Left ventricle myocardium superior (tissue), 1 donor: Measurements from ENCODE around the gene NEK4. TPM values are rescaled to one million over a fixed set of nuclear protein-coding genes. Genes with fewer than 3 reads are reported as not detected.
"Not testable (repeated sequence)": the region's sequence is repeated elsewhere in the genome, so short reads cannot be mapped to it uniquely, and the experiment has no call there.

Source experiments
- ATAC-seq: fragments of 200-7000 bp; cut with Tn5 transposase; one replicate; pipeline ENCODE4 v1.9.1; 2020; ENCODE audit warnings: mild to moderate bottlenecking, moderate library complexity
- DNase-seq: peaks from one replicate; pipeline ENCODE4 v3.0.0-alpha.2; 2020
- intact Hi-C: fragments of 100-400 bp; cut with micrococcal nuclease; formaldehyde crosslinking; loops from one replicate; pipeline ENCODE4 v1.11.0; 2022
- total RNA-seq: library from RNA; stranded (reverse); fragmentation: NEBNext Ultra II Directional; extraction: Animal tissue kit (Norgen Biotek cat#: 25700); gene quantifications from one replicate; pipeline ENCODE4 v1.2.1, GENCODE V29; 2021
- donor health status: DM: no; HTN: yes; CAD: no; lungs with severe emphysema.

Gene NEK4
- total RNA-seq, 1 donor from 2014 or later, result 21.3 TPM

DNA sequence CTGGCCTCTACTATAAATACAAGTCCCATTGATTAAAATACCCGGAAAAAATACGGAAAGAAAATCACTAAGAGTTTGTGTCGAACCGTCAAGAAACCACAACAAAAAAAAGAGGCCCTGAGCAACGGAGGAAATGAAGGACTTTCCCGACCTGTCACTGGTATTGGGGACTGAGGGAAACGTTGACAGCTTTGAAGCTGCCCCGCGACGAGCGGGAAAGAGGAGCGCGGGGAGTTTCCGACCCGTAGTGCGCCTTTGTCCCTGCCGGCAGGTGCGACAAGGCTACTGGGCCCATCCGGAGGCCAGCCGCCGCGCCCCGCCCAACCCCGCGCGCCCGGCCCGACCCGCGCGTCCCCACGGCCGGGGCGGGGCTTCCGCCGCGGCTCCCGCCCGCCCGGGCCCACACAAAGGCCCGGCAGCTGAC is 85.4 kb downstream of the NEK4 start:
- DNase-seq, result peak; percentile 91
- ATAC-seq, result peak; percentile 94
- intact Hi-C loops, result no loop called here

DNA sequence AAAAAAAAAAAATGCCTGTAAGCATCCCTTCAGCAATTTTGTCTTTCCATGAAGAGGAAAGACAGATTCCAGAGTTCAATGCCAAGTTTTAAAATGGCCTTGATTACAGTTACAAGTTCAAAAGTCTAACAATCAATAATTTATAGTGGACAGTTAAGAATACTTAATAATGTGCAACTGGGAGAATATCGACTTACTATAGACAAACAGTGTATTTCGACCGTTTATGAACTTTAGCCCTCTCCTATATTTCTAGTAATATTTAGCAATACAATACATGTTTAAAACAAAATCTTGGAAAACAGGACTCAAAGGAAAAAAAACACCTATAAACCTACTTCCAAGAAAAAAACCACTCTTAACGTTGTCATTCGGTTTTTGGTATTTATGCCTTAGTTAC is 86.6 kb downstream of the NEK4 start:
- ATAC-seq (no peak), DNase-seq (no peak)
- intact Hi-C loops, result no loop called here

DNA sequence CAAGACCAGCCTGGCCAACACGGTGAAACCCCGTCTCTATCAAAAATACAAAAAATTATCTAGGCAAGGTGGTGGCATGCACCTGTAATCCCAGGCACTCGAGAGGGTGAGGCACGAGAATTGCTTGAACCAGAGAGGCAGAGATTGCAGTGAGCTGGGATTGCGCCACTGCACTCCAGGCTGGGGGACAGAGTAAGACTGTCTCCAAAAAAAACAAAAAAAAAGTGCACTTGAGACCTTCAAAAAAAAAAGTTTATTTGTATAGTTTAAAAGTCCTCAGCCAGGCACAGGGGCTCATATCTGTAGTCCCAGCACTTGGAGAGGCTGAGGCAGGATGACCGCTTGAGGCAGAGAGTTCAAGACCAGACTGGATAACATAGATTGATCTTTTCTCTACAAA is 87.1 kb downstream of the NEK4 start:
- ATAC-seq (no peak), DNase-seq (no peak)
- intact Hi-C loops, result no loop called here

DNA sequence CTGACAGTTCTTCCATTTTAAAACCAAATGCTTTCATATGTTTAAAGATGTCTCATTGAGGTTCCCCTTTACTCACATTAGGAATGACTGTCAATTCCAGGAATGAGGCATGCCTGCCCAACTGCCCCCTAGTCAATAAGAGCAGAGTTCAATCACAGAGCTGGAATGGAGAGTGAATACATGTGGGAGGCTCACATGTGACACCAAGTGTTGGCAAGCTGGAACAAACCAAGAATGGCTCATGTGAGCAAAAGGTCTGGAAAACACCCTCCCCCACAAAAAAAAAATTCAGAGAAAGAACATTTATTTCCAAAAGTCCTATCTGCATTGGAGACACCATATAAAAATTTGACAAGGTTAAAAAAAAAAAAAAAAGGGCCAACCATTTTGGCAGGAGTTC is 88.7 kb downstream of the NEK4 start:
- intact Hi-C loops, result no loop called here
- DNase-seq (no peak), ATAC-seq (peak; percentile 13)

DNA sequence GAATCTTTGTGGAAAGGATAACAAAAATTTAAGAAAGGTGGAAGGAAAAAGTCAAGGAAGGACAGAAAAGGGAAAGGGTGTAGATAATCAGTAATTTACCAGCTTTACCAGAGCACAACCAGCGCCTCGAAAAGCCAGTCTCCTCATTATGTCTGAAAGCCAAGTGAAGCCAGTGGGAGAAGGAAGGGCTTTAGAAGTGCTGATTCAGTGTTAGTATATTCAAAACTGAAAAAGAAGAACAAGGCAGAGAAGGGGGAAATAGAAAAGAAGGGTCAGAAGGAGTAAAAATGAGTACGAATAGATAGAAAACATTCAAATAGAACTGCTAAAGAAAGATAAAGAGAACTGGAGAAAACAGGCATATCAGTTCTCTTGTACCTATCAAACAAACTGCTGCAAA is 89.1 kb downstream of the NEK4 start:
- DNase-seq, result no peak
- intact Hi-C loops, result no loop called here

DNA sequence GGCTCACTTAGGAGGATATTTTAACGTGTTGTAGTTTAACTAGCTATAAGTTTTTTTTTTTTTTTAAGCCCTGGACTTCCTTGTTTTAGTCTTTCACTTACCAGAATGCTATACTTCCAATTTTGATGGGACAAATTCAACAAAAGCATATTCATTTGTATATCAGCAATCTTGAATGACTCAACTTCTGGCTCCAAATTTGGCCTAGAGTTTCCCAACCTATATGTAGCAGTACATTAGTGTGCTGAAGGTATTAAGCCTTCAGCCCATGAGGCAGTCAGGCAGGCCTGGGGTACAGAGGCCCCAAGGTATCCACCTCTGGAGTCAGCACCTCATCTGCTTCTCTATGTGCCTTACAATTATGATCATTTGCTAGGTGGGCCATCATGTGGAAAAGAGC is 90.9 kb downstream of the NEK4 start:
- no peak for DNase-seq
- intact Hi-C loops, result no loop called here
- ATAC-seq, result no peak

More for the DNA sequence above, 89.1 kb downstream of the NEK4 start:
- no peak for ATAC-seq

GRCh38 chr3:52679199-52679538 is 91.6 kb downstream of the NEK4 start:
- intact Hi-C loops, result no loop called here
- DNase-seq (no peak), ATAC-seq (no peak)

DNA sequence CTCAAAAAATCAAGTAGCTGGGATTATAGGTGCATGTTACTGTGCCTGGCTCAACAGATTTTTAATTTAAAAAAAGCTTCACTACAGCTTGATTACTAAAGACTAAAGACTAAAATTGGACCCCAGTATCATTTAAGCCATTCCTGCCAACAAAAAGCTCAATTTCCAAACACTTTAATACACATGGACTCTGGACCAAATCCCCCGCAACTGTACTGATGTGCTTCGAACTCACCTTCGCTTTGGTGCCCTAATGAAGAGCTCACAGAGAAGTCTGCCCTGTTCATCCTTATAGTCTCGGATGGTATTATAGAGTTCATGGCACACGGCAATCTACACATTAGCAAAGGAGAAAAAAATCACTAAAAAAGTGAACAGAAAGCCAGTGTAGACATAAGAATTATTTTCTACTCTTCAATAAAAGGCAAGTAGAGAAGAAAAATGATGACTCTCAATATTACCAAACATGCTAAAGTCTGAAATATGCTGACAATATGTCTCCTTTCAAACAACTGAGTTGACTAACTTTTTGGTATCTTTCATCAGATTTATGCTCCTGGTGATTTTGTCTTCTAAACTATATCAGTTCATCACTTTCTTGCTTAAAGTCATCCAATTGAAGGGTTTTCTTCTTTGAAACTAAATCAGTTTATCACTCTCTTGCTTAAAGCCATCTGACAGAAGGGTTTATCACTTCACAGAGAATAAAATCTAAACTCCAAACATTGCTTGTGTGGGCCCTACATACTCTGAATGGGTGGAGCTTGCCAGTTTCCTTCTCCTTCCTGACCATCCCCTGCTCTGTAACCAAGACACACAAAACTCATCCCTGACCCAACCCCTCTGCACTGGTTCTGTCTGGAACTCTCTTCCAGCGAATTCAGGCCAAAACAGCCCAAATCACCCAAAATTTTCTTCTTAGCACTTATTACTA is 92.2 kb downstream of the NEK4 start:
- no peak for ATAC-seq
- no peak for DNase-seq
- intact Hi-C loops, result no loop called here

DNA sequence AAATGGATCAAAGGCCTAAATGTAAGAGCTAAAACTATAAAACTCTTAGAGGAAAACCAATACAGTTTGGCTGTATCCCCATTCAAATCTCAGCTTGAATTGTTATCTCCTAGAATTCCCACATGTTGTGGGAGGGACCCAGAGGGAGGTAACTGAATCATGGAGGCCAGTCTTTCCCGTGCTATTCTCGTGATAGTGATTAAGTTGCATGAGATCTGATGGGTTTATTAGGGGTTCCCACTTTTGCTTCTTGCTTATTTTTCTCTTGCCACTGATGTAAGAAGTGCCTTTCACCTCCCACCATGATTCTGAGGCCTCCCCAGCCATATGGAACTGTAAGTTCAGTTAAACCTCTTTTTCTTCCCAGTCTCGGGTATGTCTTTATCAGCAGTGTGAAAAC is 94.5 kb downstream of the NEK4 start:
- ATAC-seq, intact Hi-C loops, DNase-seq: not testable (repeated sequence)

DNA sequence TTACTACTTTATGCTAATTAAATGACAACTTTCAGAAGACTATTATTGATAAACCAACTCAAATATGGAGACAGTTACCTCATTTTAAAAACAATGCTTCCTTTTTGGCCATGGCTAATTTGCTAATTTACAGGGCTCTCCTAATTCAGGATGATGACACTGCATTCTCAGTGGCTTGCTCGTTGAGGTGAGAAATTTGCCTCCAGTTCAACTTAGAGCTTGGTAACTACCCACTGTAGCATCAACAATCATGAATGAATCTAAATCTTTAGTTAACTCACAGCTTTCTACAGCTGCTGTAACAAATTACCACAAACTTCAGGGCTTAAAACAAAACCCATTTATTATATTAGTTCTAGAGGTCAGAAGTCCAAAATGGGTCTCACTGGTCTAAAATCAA is 99.1 kb downstream of the NEK4 start:
- intact Hi-C loops, result no loop called here
- ATAC-seq (no peak), DNase-seq (no peak)

DNA sequence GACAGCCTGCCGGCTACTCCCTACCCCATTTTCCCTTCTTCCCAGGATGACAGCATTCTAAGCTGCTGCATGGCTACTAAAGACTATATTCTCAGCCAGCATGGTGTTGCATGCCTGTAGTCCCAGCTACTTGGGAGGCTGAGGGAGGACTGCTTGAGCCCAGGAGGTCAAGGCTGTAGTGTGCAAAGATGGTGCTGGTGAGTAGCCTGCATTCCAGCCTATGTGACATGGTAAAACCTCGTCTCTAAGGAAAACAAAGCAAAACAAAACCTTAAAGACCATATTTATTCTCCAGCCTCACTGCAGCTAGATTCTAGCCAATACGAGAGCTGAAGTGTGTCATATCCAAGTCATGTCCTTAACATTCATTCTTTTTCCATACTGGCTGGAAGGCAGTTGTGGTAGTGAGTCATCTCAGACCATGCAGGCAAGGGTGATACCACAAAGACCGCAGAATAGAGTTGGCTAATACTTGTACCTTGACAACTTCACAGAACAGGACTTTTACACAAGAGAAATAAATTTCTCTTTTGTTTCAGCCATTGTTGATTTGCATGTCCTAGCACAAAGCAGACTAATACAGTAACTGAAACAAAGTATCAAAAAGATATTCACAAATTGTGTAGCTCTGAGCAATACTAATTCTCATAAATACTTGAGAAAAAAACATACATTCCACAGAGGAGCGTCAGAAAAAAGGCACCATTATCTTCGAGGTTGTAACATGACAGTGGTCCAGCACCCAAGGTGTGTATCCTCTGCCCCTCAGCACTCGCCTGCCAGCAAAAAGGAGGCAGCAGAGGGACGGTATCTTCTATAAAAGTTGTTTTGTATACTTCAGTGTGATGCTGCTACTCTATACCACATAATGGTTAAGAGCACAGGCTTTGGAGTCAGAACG is 99.9 kb downstream of the NEK4 start:
- no peak for DNase-seq
- ATAC-seq, result peak; percentile 91
- intact Hi-C loops, result no loop called here

DNA sequence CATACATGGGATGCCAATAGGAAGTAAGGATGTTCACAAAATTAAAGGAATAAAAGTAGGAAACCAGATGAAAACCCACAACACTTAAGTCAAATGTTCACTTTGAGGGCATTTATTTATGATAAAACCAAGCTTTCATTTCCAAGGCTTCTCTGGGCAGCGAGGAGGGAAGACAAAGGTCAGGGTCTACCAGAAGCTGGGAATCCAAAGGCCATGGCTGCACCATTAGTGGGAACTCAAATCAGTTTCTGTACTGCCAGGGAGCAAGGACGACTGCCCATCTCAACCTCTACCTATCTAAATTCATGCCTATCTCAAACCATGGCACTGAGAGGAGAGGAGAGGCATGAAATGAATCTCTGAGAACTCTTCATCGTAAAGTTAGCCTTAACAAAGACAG is 107.6 kb downstream of the NEK4 start:
- no peak for ATAC-seq
- intact Hi-C loops, result no loop called here
- DNase-seq, result no peak

DNA sequence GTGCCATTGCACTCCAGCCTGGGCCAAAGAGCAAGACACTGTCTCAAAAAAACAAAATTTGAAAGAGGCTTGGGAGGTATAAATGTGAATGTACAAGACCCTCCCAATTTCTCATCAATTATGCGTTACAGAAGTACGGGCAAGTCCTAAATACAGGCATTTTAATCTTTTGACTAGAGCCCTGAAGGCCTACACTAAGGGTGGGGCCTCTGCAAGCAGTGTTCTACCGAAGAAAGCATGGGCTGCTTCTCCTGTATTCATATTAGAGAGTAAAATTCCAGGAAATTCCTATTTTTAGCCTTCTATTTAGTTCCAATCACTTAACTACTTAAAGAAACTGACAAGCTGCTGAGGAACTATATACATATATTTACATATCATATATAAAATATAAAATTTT is 110.7 kb downstream of the NEK4 start:
- DNase-seq, result no peak
- ATAC-seq, result no peak
- intact Hi-C loops, result no loop called here

Other genes with a start within 250 kb of the NEK4 start
- gene NT5DC2, start 237.1 kb downstream of the NEK4 start, total RNA-seq, result 68.3 TPM
- 58.7 TPM for gene UQCC5, start 234.3 kb downstream of the NEK4 start, total RNA-seq
- gene PBRM1, start 85.0 kb downstream of the NEK4 start, total RNA-seq, result 55.0 TPM
- 27.8 TPM for gene GNL3, start 84.9 kb downstream of the NEK4 start, total RNA-seq
- 27.4 TPM for gene GLT8D1, start 65.1 kb downstream of the NEK4 start, total RNA-seq
- 84.1 TPM for gene SPCS1, start 64.8 kb downstream of the NEK4 start, total RNA-seq
- gene ITIH1, start 6.7 kb upstream of the NEK4 start, total RNA-seq, result not detected
- gene ITIH3, start 23.9 kb upstream of the NEK4 start, total RNA-seq, result not detected
- 4.1 TPM for gene ITIH4, start 59.7 kb upstream of the NEK4 start, total RNA-seq
- gene MUSTN1, start 64.1 kb upstream of the NEK4 start, total RNA-seq, result 10.9 TPM
- 9.0 TPM for gene STIMATE, start 126.6 kb upstream of the NEK4 start, total RNA-seq